HG03571 (cell line): ENCODE measurements around the gene PTPN22.
"Not testable (repeated sequence)": the region's sequence is repeated elsewhere in the genome, so short reads cannot be mapped to it uniquely, and the experiment has no call there.

ENCODE experiments used
- ATAC-seq: cut with Tn5 transposase; IDR thresholded peaks from one replicate; pipeline ENCODE4 v1.9.1; 2021; ENCODE audit not compliant: unreplicated experiment

PTPN22 gene

DNA sequence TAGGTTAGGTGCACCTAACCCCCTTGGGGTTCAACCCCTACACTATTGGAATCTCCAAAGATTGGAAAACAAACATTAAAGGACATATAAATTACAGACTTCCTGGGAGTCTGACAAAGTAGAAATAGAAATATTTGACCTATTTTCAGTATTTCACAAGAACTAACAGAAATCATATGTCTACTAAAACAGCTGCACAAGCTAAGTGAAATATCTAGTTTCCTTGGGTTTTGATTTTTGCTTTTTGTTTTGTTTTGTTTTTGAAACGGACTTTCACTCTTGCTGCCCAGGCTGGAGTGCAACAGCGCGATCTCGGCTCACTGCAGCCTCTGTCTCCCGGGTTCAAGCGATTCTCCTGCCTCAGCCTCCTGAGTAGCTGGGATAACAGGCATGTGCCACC, 18.8 kb downstream of the PTPN22 start:
- not testable (repeated sequence) for ATAC-seq

DNA sequence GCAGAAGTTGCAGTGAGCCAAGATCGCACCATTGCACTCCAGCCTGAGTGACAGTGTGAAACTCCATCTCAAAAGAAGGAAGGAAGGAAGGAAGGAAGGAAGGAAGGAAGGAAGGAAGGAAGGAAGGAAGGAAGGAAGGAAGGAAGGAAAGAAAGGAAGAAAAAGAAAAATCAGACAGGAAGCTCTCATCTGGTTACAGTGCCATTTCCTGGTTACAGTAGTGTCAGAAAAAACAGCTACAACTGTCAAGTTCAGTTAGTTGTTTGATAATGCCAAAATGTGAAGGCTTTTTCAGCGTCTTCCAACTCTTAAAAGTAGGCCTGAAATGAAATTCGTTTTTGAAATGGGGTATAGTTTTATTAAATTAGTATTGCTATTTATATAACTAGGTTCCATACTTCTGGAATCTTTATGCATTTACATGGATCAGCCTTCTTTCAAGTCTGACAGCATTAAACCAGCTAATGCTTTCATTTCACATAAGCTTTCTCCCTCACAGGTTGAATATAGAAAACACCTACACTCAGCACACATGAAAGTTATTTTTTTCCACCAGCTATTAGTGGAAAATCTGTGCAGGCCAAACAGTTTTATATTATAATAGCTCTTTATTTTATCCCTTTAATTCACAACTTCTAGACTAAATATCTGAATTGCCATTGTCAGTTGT, 21.2 kb downstream of the PTPN22 start:
- ATAC-seq = no peak

DNA sequence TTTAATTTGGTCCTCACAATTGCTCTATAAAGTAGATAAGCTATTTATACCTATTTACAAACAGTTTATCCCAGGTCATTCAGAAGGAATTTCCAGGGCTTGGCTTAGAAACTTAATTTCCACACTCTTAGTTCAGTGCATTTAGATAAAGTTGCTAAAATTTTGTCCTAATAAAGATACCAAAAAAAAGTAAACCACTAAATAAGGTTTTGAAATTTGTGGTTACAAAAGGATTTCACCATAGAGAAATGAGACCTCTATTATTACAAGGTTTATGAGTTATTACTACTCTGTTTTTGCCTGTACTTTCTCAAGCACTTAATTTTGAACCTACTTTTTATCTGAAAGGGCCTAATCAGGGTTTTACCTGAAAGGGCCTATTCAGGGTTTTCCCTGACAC, 22.4 kb downstream of the PTPN22 start:
- no peak for ATAC-seq

DNA sequence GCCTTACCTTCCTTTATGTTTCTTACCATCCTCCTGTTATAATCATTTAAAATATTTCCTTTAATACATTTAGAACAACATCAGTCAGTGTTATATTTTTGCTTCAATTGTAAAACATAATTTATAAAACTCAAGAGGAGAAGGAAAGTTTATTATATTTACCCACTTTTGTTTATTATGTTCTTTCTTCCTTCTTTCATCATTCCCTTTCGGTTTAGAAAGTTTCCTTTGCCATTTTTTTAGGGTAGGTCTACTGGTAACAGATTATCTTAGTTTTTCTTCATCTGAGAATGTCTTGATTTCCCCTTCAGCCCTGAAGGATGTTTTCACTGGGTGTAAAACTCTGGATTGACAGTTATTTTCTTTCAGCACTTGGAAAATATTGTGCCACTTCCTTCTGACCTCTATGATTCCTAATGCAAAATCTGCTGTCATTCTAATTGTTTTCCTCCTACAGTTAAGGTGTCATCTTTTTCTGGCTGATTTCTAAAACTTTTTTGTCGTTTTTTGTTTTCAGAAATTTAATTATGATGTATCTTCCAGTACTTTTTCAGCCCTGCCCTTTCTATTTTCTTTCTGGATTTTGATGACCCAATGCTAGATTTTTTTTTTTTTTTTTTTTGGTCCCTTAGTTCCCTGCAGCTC, 25.0 kb downstream of the PTPN22 start:
- ATAC-seq = no peak

DNA sequence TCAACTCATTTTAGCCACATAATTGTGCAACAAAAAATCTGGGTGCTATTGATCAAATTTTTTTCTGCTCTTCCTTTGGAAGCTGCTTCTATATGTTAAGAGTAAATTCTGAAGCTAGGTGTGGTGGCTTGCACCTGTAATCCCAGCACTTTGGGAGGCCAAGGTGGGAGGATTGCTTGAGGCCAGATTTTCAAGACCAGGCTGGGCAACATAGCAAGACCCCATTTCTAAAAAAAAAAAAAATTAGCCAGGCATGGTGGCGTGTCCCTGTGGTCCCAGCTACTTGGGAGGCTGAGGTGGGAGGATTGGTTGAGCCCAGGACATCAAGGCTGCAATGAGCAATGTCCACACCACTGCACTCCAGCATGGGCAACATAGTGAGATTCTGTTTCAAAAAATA, 35.0 kb downstream of the PTPN22 start:
- ATAC-seq = no peak

DNA sequence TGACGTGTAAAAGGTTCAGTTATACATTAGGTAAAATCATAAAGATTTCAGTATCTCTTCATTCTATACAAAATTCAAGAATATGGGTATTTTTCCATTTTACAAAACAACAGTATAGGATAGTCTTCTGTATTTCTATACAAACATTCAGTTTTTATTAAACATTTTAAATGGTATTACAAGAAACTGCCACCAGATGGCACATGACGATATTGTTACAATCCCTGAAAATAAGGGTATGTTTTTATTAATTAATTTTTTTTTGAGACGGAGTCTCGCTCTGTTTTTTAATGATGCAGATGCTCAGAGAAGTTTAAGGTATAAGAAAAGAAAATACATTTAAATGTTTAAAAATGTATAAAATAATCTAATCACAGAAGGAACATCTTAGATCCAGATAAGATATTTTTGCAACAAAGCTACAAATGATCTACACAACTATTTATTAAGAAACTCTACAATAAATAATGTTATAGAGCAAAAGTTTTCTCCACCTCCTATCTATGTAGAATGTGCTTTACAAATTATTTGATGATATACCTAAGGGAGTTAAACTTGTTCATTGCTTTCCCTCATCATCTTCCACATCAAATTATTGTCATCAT, 35.7 kb downstream of the PTPN22 start:
- no peak for ATAC-seq

DNA sequence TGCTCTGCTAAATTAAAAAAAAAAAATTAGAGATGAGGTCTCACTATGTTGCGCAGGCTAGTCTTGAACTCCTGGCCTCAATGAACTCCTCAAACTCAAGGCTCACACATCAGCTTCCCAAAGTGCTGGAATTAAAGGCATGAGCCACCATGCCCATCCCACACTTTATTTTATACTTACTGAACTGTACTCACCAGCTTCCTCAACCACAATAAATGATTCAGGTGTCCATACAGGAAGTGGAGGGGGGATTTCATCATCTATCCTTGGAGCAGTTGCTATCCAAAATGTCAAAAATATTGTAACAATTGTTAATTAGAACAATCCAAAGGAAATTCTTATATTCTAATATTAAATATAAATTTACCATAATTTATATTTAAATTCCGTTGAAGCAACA, 36.8 kb downstream of the PTPN22 start:
- ATAC-seq = no peak

DNA sequence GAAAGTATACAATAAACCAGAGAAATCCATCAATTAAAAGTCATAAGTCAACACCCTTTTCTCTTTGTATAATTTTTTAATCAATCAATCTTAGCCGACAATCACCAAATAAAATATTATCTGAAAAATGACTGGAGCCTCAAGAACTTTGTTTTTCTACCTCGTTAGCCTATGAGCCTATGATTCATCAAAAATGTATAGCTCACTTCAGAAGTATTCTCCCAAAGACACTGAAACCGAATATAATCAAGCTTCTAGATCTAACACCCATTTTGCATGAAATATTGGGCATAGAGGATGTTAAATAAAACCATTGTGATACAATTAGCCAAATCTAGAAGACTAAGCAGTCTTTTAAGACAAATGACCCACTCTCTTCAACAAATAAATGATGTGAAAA, 41.5 kb downstream of the PTPN22 start:
- no peak for ATAC-seq

DNA sequence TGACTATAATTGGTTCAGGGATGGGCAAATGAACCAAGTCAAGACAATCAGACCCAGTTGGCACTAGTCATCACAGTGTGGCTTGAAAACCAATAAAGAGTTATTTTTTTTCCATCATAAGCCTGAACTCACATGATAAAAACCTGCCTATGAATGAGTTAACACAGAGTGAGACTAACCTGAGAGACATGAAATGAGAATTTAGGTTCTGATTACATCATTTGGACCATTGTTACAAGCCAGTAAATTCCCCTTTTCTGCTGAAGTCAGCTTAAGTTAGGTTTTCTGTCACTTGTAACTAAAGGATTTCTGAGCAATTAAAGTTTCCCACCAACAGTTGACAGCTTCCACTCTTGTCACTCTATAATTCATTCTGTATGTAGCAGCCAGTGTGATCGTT, 49.6 kb downstream of the PTPN22 start:
- no peak for ATAC-seq

DNA sequence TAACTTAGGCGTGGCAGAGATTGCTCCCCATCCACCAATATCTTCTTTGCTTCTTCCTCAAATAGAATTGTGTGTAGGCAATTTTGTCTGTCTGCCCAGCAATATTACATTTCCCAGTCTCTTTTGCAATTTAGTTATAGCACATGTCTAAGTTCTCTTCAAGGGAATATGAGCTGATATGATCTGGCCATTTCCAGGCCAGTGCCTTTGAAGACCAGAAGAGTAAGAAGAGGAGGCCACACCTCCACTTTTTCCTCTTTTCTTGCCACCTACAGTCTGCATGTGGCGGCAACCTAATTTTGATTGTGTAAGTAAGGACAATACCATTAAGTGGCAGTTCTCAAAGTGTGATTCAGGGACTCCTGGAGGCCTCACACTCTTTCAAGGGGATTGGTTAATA, 52.9 kb downstream of the PTPN22 start:
- ATAC-seq = no peak

DNA sequence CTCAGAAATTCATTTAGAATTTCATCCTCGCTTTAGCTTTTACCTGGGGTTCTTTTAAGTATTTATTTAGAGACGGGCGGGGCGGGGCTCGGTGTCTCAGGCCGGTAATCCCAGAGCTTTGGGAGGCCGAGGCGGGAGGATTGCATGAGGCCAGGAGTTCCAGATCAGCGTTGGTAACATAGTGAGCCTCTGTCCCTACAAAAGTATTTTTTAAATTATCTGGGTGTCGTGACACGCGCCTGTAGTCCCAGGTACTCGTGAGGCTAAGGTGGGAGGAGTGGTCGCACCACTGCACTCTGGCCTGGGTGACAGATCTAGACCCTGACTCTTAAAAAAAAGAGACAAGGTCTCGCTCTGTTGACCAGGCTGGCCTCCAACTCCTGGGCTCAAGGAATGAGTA, 58.3 kb downstream of the PTPN22 start:
- ATAC-seq = no peak

DNA sequence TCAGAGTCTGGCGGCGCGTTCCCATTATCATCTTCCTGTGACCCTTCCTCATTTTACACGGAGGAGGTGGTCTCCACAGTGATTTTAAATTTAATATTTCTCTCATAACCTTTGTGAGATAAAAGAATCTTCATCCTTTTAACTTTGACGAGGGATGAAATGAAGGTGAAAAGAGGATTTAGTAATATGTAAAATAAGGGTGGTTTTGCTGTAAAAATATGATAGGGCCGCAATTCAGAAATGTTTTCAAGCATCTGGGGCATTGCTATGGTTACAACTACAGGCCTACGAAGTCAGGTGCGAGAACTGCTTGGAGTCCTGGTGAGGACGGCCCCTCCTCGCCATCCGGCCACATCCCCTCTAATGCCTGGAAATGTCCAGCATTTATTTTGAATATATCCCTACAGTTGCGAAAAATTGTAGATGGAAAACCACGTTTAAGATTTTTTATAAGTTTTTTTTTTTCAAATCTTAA, 58.8 kb downstream of the PTPN22 start:
- no peak for ATAC-seq

DNA sequence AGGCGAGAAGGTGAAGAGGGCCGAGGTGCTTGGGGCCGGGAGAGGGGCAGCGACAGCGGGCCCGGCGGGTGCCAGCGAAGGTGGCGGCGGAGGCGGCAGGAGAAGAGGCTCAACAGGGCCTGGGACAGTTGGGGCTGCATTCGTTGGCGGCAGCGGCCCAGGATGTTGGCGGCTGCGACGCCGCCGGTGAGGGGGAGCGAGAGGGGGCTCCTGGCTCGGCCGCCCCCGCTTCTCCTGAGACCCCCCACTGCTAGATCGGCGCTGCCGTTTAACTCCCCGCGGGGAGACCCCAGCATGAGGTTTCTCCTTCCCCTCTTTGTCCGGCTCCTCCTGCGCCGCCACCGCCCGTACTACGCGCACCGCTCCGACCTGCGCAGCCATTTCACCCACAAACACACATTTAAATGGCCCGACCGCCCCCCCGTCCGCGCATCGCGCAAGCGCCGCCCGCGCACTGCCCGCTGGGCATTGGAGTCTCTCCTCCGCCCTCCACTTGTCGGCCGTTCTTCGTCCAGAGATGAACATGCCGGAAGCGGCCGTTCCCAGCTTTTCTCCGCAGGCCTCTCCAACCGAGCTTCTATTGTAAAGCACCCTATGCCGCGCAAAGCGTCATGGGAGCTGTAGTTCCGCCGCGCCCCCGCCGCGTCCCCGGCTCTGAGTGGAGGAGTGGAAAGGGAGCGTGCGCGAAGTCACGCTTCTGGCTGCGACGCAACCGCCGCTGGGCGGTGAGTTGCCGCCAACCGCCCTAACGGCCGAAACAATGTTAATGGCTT, 59.4 kb downstream of the PTPN22 start, which contains the start of gene RSBN1:
TSS of gene RSBN1 (minus strand) at position 589 of the 773 bp plus-strand sequence. CDS start at position 525, 64 bp downstream.
- ATAC-seq = peak; percentile 90

DNA sequence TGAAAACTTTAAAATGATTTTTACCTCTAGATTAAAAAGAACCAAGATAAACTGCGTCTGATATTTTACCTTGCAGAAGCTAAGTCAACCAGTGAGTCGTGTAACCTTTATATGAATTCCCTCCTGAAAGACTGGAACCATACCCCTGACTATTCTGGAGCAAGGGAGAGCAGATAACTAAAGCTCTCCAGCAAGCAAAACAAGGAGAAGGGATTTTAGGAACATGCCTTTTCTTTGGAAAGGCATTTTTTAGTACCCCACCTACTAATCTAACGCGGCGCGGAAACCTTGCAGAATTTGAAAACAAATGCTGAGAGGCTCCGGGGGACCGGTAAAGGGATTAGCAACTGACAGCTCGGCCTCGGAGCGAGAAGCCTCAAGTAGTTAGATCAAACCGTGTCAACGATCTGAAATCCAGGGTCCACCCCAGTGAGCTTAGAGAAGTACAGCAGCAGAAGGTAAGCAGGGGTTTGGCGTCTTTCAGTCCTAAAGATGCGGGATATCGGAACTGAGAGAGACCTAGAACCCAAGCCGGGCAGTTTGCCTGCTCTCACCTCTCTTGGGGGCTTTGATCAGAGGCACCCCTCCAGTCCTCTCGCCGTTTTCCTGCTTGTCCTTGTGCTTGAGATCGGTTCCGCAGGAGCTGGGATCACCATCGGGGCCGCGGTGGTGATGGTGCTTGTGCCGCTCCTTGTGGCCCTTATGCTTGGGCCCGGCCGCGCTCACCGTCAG, 60.2 kb downstream of the PTPN22 start:
- no peak for ATAC-seq

DNA sequence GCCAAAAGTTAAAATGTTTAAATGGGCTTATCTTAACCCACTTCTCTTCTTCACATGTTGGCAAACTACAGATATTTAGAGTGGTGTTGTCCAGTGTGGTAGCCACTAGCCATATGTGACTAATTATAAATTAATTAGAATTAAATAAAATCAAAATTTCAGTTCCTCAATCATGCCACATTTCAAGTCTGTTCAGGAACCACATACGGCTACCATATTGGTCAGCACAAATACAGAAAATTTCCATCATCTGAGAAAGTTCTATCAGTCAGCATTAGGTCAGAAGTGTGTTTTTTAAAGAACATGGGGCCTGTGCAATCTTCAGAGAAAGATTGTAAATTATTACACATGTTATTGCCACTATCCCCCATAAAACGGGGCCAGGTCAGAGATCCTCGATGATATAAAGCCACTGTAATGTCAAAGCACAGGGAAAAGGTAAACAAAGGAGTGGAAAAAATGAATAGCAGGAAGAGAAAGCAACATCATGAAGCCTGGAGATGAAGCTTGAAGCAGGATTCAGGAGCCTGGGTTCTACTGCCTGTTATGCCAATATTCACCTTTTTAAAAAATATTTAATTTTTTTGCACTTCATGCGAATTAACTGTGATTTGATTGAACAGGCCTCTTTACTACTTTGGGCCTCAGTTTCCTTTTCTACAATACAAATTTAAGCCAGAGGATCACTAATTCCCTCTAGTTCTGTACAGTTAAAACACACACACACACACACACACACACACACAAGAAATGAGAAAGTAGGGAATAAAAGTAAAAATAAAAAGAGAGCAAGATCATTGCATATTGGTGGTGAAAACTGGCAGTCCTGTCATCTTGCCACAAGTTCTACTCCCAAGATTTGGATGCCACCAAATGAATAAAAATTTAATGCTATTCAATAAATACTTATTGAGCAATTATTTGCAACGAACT, 61.6 kb downstream of the PTPN22 start:
- ATAC-seq = no peak

DNA sequence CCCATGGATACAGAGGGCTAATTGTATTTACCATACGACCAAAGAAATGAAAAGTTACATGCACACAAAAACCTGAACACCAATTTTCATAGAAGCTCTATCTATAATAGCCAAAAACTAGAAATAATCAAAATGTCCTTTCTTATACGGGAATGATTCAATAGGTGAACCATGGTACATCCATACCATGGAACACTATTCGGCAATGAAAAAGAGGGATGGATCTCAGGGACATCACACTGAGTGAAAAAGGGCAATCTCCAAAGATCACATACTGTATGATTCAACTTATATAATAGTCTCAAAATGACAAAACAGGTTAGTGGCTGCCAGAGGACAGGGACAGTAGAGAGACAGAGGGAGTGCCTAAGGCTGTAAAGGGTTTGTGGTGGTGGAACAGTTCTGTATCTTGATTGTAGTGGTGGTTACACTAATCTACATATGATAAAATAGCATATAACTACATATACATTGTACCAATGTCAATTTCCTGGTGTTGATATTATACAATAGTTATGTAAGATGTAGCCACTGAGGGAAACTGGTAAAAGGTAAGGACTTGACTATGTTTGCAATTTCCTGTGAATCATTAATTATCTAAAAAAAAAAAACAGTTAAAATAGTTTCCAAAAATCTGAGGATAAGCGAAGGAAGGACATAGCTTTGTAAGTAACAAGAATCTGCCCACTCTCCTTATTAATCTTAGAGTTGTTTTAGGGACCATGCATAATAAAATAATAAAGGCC, 62.9 kb downstream of the PTPN22 start:
- ATAC-seq = no peak

DNA sequence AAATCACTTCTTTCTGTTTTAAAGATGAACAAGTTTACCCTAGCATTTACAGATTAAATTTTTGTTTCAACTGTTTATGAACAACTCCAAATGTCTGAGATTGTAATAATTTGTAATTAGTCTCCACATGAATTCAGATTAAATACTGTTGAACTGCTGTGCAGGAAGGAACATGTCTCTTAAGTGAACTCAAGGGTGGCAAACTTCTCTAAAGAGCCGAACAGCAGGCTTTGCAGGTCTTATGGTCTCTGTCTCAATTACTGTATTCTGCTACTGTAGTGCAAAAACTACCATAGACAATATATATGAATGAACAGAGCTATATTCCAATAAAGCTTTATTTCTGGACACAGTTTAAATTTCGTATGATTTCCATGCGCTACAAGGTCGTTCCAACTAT, 65.9 kb downstream of the PTPN22 start:
- no peak for ATAC-seq

DNA sequence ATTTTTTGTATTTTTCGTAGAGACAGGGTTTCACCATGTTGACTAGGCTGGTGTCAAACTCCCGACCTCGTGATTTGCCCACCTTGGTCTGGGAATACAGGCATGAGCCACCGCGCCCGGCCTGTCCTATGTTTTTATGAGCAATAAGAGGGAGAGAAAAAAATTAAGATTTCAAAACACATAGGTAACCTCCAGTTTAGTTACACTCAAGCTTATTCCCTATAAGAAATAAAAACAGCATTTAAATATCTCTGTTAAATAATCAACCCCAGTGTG, 66.3 kb downstream of the PTPN22 start:
- ATAC-seq = no peak
